ENCODE data around the gene KIAA0753. TPM values are rescaled to one million over a fixed set of nuclear protein-coding genes. Genes with fewer than 3 reads are reported as not detected.

Gene KIAA0753
- total RNA-seq, 4 donors from 2014 or later, result 3.0 to 6.3 (median 3.6) TPM

GRCh38 chr17:6591599-6592158, 48.8 kb downstream of the KIAA0753 start:
- intact Hi-C loops (cut with DNase I; ENCODE audit: low total_unique reads), result no loop called here
- Histone ChIP-seq H3K4me3 (no peak overlapping the region), H3K27me3 (no peaks in the 10 kb centered on the region), H3K27ac (no peak overlapping the region), H3K36me3 (peaks cover 0 to 62% of the 10 kb centered on the region in 2 donors), H3K4me1 (no peaks in the 10 kb centered on the region), H3K9me3 (no peaks in the 10 kb centered on the region)
- DNase-seq, result no peak
- in situ Hi-C loops (cut with MboI; ENCODE audit: low sequenced_read_pairs in 4 of 4), result loop anchor here in 1 of 4 donors (25.0 kb wide), 1 partner anchor 129 kb away; no protein-coding TSS in a partner anchor
- no peak for TF ChIP-seq POLR2A (IDR thresholded peaks at IDR 0.05)
- no peak for TF ChIP-seq CTCF (IDR thresholded peaks at IDR 0.05 in 4 of 5, conservative IDR thresholded peaks at IDR 0.05 in 1 of 5)
- peak in 1 of 2 donors; percentile 39 for ATAC-seq

- in situ Hi-C loops (cut with MboI; ENCODE audit: low sequenced_read_pairs in 4 of 4), result loop anchor here in 1 of 4 donors (25.0 kb wide), 1 partner anchor 127 kb away; no protein-coding TSS in a partner anchor
- intact Hi-C loops (cut with DNase I; ENCODE audit: low total_unique reads), result no loop called here
- Histone ChIP-seq H3K4me1 (no peaks in the 10 kb centered on the region), H3K9me3 (no peaks in the 10 kb centered on the region), H3K27me3 (no peaks in the 10 kb centered on the region), H3K4me3 (no peak overlapping the region), H3K27ac (no peak overlapping the region), H3K36me3 (peaks cover 0 to 64% of the 10 kb centered on the region in 2 donors)
- no peak for DNase-seq
- TF ChIP-seq CTCF (IDR thresholded peaks at IDR 0.05 in 4 of 5, conservative IDR thresholded peaks at IDR 0.05 in 1 of 5) (no peak), POLR2A (IDR thresholded peaks at IDR 0.05) (no peak)
- ATAC-seq, result no peak
Measured at GRCh38 chr17:6589266-6589946, 51.1 kb downstream of the KIAA0753 start.

GRCh38 chr17:6588165-6588564, 52.3 kb downstream of the KIAA0753 start:
- intact Hi-C loops (cut with DNase I; ENCODE audit: low total_unique reads) (no loop called here), in situ Hi-C loops (cut with MboI; ENCODE audit: low sequenced_read_pairs in 4 of 4) (loop anchor here in 1 of 4 donors (25.0 kb wide), 1 partner anchor 126 kb away; no protein-coding TSS in a partner anchor)
- no peaks in the 10 kb centered on the region for H3K9me3 ChIP-seq
- DNase-seq, result no peak
- H3K4me3 ChIP-seq, result no peak overlapping the region
- no peak for ATAC-seq
- H3K27me3 ChIP-seq, result no peaks in the 10 kb centered on the region
- peaks cover 0 to 62% of the 10 kb centered on the region in 2 donors for H3K36me3 ChIP-seq
- H3K4me1 ChIP-seq, result no peaks in the 10 kb centered on the region
- TF ChIP-seq CTCF (IDR thresholded peaks at IDR 0.05 in 4 of 5, conservative IDR thresholded peaks at IDR 0.05 in 1 of 5), result no peak
- no peak for TF ChIP-seq POLR2A (IDR thresholded peaks at IDR 0.05)
- H3K27ac ChIP-seq, result no peak overlapping the region

GRCh38 chr17:6587310-6587709, 53.2 kb downstream of the KIAA0753 start:
- no peaks in the 10 kb centered on the region for H3K4me1 ChIP-seq
- in situ Hi-C loops (cut with MboI; ENCODE audit: low sequenced_read_pairs in 4 of 4), result loop anchor here in 1 of 4 donors (25.0 kb wide), 1 partner anchor 125 kb away; no protein-coding TSS in a partner anchor
- ATAC-seq (no peak), DNase-seq (no peak)
- no peak for TF ChIP-seq POLR2A (IDR thresholded peaks at IDR 0.05)
- TF ChIP-seq CTCF (IDR thresholded peaks at IDR 0.05 in 4 of 5, conservative IDR thresholded peaks at IDR 0.05 in 1 of 5), result no peak
- H3K27ac ChIP-seq, result no peak overlapping the region
- peaks cover 0 to 62% of the 10 kb centered on the region in 2 donors for H3K36me3 ChIP-seq
- no peak overlapping the region for H3K4me3 ChIP-seq
- H3K9me3 ChIP-seq, result no peaks in the 10 kb centered on the region
- H3K27me3 ChIP-seq, result no peaks in the 10 kb centered on the region
- intact Hi-C loops (cut with DNase I; ENCODE audit: low total_unique reads), result no loop called here
